Measurements from ENCODE around the gene SLC17A7.

The SLC17A7 gene

DNA sequence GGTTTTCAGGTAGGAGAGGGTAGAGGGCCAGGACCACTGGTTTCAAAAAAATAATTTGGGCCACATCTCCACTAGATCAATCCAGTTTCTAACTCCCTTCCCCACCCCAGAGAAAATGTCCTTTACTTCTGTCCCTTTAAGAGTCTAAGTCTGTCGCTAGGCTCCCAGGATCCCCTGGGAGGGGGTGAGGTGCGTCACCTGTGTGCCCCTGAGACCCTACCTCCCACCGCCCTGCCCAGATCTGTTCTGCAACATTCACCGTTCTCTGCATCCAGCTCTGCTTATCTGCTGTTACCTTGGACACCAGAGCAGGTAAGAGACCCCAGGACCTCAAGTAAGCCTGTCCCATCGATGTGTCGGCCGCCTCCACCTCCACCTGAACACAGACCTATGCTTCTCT lies 16.1 kb downstream of the SLC17A7 start, which contains the start of gene GFY:
Gene GFY (plus strand): TSS at position 211 of the 400 bp plus-strand sequence. CDS start 1,043 bp downstream, outside the sequence.
- no peaks in the 10 kb centered on the region for H3K36me3 ChIP-seq (ENCODE audit: insufficient read depth, low read length)
- no peak within 1 kb of the TSS for H3K27ac ChIP-seq (ENCODE audit: low read depth, low read length)
- peaks cover 24% of the 10 kb centered on the region; the same call in 1 of the 2 replicates for H3K4me1 ChIP-seq (ENCODE audit: insufficient read depth, low read length)
- peak within 1 kb of the TSS; percentile 39 for H3K4me3 ChIP-seq (ENCODE audit: low read length)
- H3K9ac ChIP-seq (ENCODE audit: low read depth, low read length) = no peak within 1 kb of the TSS
- H3K9me3 ChIP-seq (ENCODE audit: insufficient read depth, low read depth, low read length) = no peaks in the 10 kb centered on the region
- WGBS = 34% methylated on average over 7 of the region's 7 CpGs
- H3K27me3 ChIP-seq (ENCODE audit: insufficient read depth, low read length) = peaks cover 88% of the 10 kb centered on the region

DNA sequence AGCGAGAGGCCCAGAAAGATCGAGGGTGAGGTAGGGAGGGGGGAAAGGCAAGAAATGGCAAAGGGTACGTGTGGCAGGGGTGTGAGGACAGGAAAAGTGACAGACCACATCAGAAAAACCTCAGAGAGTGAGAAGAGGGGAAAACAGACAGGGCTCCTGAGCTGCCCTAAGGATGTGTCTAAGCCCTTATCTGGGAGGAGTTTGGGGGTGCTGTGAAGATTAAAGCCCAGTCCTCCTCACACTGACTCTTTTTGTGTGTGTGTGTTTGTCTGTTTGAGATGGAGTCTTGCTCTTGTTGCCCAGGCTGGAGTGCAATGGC lies 17.4 kb downstream of the SLC17A7 start:
- no peak overlapping the region for H3K9ac ChIP-seq (ENCODE audit: low read depth, low read length)
- H3K4me1 ChIP-seq (ENCODE audit: insufficient read depth, low read length) = peaks cover 24% of the 10 kb centered on the region; the same call in 1 of the 2 replicates
- peak overlapping the region; percentile 24; the same call in 1 of the 2 replicates for H3K4me3 ChIP-seq (ENCODE audit: low read length)
- H3K9me3 ChIP-seq (ENCODE audit: insufficient read depth, low read depth, low read length) = no peaks in the 10 kb centered on the region
- peaks cover 77% of the 10 kb centered on the region for H3K27me3 ChIP-seq (ENCODE audit: insufficient read depth, low read length)
- 7% methylated on average over 3 of the region's 3 CpGs for WGBS
- H3K27ac ChIP-seq (ENCODE audit: low read depth, low read length) = no peak overlapping the region
- H3K36me3 ChIP-seq (ENCODE audit: insufficient read depth, low read length) = no peaks in the 10 kb centered on the region

DNA sequence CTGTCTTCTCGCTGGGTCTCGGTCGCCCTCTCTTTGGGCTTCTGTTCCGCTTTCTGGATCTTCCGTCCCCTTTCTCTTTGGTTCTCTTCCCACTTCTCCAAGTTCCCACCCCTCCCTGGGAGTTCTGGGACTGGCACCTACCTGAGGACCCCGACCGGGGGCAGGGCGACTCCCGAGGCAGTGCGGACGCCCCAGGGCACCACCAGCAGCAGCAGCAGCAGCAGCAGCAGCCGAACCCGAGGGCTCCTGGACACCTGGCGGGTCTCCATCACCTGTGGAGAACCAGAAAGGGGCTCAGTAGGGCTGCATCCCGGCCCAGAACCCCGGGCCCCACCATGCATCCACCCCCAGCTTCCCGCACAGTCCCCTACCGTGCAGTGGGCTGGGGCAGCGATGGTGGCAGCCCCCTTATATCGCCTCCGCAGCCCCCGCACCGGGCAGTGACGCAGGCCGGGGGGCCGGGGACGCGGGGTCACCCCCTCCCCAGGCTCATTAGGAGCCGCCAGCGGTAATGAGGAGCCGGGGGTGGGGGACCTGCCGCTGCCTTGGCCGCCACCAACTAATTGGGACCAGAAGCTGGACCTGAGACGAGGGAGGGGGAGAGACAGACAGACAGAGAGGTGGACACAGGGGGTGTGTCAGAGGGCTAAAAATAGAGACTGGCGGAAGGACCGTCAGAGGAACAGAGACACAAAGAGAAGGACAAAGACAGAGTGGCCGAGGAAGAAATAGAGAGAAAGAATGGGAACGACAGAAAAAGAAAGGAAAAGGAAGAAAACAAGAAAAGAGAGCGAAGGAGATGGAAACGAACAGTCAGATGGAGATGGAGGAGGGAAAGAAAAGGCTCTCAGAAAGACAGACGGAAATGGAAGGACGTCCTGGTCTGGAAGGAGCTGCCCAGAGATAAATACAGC lies 18.0 kb downstream of the SLC17A7 start, which contains the start of gene PTH2:
Gene PTH2 (minus strand): TSS at position 371 of the 914 bp plus-strand sequence. CDS start 102 bp downstream, at position 269.
- Histone ChIP-seq H3K27me3 (ENCODE audit: insufficient read depth, low read length) (peaks cover 72% of the 10 kb centered on the region), H3K27ac (ENCODE audit: low read depth, low read length) (no peak within 1 kb of the TSS), H3K36me3 (ENCODE audit: insufficient read depth, low read length) (no peaks in the 10 kb centered on the region), H3K4me1 (ENCODE audit: insufficient read depth, low read length) (peaks cover 24% of the 10 kb centered on the region; the same call in 1 of the 2 replicates), H3K9ac (ENCODE audit: low read depth, low read length) (no peak within 1 kb of the TSS), H3K4me3 (ENCODE audit: low read length) (peak within 1 kb of the TSS; percentile 47), H3K9me3 (ENCODE audit: insufficient read depth, low read depth, low read length) (no peaks in the 10 kb centered on the region)
- 9% methylated on average over 42 of the region's 42 CpGs for WGBS

DNA sequence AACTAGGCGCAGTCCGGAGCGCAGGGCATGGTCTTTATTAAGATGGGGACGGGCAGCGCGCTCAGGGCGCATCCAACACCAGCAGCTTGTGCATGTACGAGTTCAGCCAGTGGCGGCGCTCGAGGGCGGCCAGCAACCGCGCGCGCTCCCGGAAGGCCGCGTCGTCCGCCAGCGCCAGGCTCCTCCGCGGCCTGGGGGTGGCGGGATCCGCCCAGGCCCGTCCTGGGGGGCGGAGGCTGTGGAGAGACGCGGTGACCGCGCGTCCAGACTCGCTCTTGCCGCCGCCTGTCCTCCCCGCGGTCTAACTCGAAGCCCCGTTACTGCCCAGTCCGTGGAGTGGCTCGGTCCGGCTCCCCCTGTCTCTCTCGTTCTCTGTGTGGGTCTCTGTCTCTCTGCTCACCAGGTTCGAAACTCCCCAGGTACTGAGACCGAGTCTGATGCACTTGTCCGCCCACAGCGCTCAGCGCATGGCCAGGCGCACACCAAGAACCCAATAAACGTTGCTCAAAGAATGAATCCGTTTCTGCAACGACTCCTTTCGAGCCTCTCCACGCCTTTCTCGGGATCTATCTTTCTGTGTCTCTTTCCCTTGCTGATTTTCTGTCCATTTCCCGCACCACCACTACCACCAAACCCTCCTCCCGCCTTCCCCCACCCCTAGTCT lies 18.8 kb downstream of the SLC17A7 start:
- H3K36me3 ChIP-seq (ENCODE audit: insufficient read depth, low read length) = no peaks in the 10 kb centered on the region
- H3K4me1 ChIP-seq (ENCODE audit: insufficient read depth, low read length) = peaks cover 24% of the 10 kb centered on the region; the same call in 1 of the 2 replicates
- no peaks in the 10 kb centered on the region for H3K9me3 ChIP-seq (ENCODE audit: insufficient read depth, low read depth, low read length)
- 3% methylated on average over 58 of the region's 58 CpGs for WGBS
- H3K4me3 ChIP-seq (ENCODE audit: low read length) = peak overlapping the region; percentile 47
- H3K27me3 ChIP-seq (ENCODE audit: insufficient read depth, low read length) = peaks cover 65% of the 10 kb centered on the region
- no peak overlapping the region for H3K9ac ChIP-seq (ENCODE audit: low read depth, low read length)
- H3K27ac ChIP-seq (ENCODE audit: low read depth, low read length) = no peak overlapping the region

DNA sequence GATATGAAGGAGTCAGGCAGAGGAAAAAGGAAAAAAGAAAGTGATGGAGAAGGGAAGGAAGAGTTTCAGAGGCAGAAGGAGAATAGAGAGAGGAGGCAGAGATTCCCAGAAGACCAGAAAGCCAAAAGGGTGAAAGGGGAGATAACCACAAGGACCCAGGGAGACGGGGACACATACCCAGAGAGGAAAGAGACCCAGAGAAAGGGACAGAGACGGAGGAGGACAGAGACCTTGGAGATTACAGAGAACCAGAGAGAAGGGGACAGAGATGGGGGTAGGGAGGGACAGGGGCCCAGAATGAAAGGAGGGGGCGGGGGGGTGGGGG lies 19.5 kb downstream of the SLC17A7 start:
- peaks cover 59% of the 10 kb centered on the region for H3K27me3 ChIP-seq (ENCODE audit: insufficient read depth, low read length)
- no peak overlapping the region for H3K4me3 ChIP-seq (ENCODE audit: low read length)
- H3K4me1 ChIP-seq (ENCODE audit: insufficient read depth, low read length) = peaks cover 20% of the 10 kb centered on the region; the same call in 1 of the 2 replicates
- no peaks in the 10 kb centered on the region for H3K9me3 ChIP-seq (ENCODE audit: insufficient read depth, low read depth, low read length)
- no peaks in the 10 kb centered on the region for H3K36me3 ChIP-seq (ENCODE audit: insufficient read depth, low read length)
- no peak overlapping the region for H3K9ac ChIP-seq (ENCODE audit: low read depth, low read length)
- 27% methylated on average over 3 of the region's 3 CpGs for WGBS
- H3K27ac ChIP-seq (ENCODE audit: low read depth, low read length) = no peak overlapping the region

DNA sequence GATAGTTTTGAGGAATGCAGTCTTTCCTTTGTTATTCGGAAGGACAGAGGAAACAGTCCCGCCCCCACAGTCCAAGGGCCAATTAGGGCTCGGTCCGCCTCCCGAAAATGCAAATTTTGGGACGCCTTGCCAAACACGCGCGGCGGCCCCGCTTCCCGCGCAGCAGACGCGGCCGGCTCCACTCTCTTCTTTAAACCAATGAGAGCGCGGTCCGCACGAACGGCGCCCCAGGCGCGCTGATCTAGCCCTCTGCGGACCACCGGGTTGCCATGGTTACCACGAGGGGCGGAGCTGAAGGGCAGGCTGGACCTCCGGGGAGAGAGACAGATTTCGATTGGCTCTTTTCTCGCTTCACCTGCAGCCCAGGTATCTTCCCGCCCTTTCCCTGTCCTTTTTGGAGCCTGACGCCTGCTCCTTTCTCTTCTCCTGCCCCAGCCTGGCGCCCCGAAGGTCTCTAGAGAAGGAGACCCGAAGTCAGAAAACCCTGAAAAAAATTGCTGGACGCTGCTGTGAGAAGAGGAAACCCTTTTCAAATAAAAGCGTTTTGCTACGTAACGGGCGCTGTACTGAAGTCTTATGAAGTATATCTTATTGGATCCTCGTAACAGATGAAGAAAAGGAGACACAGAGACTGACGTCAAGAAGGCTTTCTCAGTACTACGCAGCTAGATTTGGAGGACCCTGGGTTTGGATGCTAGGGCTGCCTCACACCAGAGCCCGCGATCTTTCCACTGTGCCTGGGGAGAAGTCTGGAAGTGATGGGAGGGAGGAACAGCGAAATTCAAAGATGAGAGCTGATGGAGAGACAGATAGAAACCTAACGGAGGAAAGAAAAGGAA lies 20.1 kb downstream of the SLC17A7 start:
- Histone ChIP-seq H3K4me1 (ENCODE audit: insufficient read depth, low read length) (peaks cover 15% of the 10 kb centered on the region; the same call in 1 of the 2 replicates), H3K36me3 (ENCODE audit: insufficient read depth, low read length) (no peaks in the 10 kb centered on the region), H3K4me3 (ENCODE audit: low read length) (peak overlapping the region; percentile 20), H3K27me3 (ENCODE audit: insufficient read depth, low read length) (peaks cover 53% of the 10 kb centered on the region), H3K9ac (ENCODE audit: low read depth, low read length) (no peak overlapping the region), H3K27ac (ENCODE audit: low read depth, low read length) (no peak overlapping the region; the same call in 1 of the 2 replicates), H3K9me3 (ENCODE audit: insufficient read depth, low read depth, low read length) (no peaks in the 10 kb centered on the region)
- 11% methylated on average over 48 of the region's 48 CpGs for WGBS

DNA sequence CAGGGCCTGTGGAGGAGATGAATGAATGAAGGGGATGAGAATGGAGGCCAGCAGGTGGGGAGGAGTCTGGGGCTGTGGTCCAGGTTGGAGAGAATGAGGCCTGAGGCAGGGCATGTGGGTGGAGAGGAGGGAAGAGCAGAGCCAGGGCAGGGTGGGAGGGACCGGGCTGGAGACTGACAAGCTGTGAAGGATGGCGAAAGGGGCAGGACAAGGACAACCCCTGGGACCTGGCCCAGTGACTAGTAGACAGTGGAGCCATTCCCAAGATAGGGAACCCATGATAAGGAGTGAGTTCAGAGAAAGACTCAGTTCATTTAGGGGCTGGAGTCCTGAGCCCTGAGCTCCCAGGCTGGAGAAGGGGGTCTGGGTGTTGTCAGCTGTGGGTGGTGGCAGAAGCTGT lies 21.1 kb downstream of the SLC17A7 start:
- H3K27me3 ChIP-seq (ENCODE audit: insufficient read depth, low read length) = peaks cover 43% of the 10 kb centered on the region
- no peak overlapping the region for H3K27ac ChIP-seq (ENCODE audit: low read depth, low read length)
- H3K36me3 ChIP-seq (ENCODE audit: insufficient read depth, low read length) = no peaks in the 10 kb centered on the region
- H3K4me3 ChIP-seq (ENCODE audit: low read length) = no peak overlapping the region
- WGBS = 67% methylated on average over 2 of the region's 2 CpGs
- H3K9me3 ChIP-seq (ENCODE audit: insufficient read depth, low read depth, low read length) = no peaks in the 10 kb centered on the region
- no peak overlapping the region for H3K9ac ChIP-seq (ENCODE audit: low read depth, low read length)
- H3K4me1 ChIP-seq (ENCODE audit: insufficient read depth, low read length) = peaks cover 13% of the 10 kb centered on the region; the same call in 1 of the 2 replicates

DNA sequence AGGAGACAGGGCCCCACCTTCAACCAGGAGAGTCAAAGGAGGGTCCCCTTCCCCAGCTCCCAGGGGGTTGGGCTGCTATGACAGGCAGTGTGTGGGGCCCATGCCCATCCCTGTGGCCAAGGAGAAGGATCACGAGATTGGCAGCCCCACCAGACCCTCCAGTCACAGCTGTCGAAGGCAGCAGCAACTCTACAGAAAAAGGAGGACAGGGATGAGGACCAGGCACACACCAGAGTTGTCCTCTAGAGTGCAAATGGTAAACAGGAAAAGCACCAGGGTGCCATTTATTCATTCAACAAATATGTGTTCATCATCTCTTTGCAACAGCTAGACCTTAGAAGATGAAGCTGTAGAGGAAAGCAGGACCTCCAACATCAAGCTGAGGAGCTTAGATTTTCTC lies 22.2 kb downstream of the SLC17A7 start:
- Histone ChIP-seq H3K36me3 (ENCODE audit: insufficient read depth, low read length) (no peaks in the 10 kb centered on the region), H3K27me3 (ENCODE audit: insufficient read depth, low read length) (peaks cover 32% of the 10 kb centered on the region), H3K4me1 (ENCODE audit: insufficient read depth, low read length) (peaks cover 16% of the 10 kb centered on the region), H3K9me3 (ENCODE audit: insufficient read depth, low read depth, low read length) (no peaks in the 10 kb centered on the region), H3K4me3 (ENCODE audit: low read length) (no peak overlapping the region), H3K9ac (ENCODE audit: low read depth, low read length) (no peak overlapping the region), H3K27ac (ENCODE audit: low read depth, low read length) (no peak overlapping the region)
- 78% methylated on average over 2 of the region's 2 CpGs for WGBS

DNA sequence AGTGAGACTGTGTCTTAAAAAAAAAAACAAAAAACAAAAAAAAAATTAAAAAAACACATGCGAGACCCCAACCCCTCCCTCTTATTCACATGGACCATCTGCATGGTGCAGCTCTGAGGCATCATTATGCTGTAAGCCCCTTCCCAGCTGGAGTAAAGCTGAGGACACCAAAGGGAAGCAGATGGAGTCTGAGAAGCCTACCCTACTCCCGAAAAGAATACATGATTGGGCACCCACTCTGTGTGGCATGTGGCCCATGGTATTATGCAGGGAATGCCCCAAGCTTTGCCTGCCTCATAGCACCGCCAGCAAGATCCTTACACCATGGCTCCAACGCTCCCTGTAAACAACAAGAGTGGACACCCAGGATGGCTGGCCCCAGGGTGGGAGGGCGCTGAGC lies 22.8 kb downstream of the SLC17A7 start:
- WGBS = 89% methylated on average over 4 of the region's 5 CpGs
- Histone ChIP-seq H3K27ac (ENCODE audit: low read depth, low read length) (no peak overlapping the region), H3K4me1 (ENCODE audit: insufficient read depth, low read length) (peaks cover 13% of the 10 kb centered on the region), H3K27me3 (ENCODE audit: insufficient read depth, low read length) (peaks cover 26% of the 10 kb centered on the region), H3K36me3 (ENCODE audit: insufficient read depth, low read length) (no peaks in the 10 kb centered on the region), H3K9ac (ENCODE audit: low read depth, low read length) (no peak overlapping the region), H3K9me3 (ENCODE audit: insufficient read depth, low read depth, low read length) (no peaks in the 10 kb centered on the region), H3K4me3 (ENCODE audit: low read length) (no peak overlapping the region)

DNA sequence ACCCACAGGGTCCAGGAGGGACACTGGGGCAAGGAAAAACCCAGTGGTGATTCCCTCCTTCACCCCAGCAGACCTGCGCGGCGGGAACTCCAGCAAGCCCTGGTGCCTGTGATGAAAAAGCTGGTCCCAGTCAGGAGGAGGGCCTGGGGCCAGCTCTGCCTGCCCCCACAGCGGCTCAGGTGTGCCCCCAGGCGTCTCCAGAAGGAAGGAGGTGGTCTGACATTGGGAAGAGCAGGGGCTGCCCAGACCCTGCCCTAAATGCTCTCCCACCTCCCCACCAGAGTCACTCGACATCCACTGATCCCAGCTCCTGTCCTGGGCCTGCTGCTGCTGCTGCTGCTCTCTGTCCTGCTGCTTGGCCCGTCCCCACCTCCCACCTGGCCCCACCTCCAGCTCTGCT lies 24.2 kb downstream of the SLC17A7 start:
- peaks cover 11% of the 10 kb centered on the region for H3K27me3 ChIP-seq (ENCODE audit: insufficient read depth, low read length)
- no peaks in the 10 kb centered on the region for H3K9me3 ChIP-seq (ENCODE audit: insufficient read depth, low read depth, low read length)
- WGBS = 57% methylated on average over 7 of the region's 7 CpGs
- H3K9ac ChIP-seq (ENCODE audit: low read depth, low read length) = no peak overlapping the region
- H3K4me1 ChIP-seq (ENCODE audit: insufficient read depth, low read length) = peaks cover 14% of the 10 kb centered on the region
- H3K4me3 ChIP-seq (ENCODE audit: low read length) = no peak overlapping the region
- H3K36me3 ChIP-seq (ENCODE audit: insufficient read depth, low read length) = no peaks in the 10 kb centered on the region
- no peak overlapping the region for H3K27ac ChIP-seq (ENCODE audit: low read depth, low read length)
